Measurements from ENCODE around the gene SYT9. TPM values are rescaled to one million over a fixed set of nuclear protein-coding genes. Genes with fewer than 3 reads are reported as not detected.
"Not testable (repeated sequence)": the region's sequence is repeated elsewhere in the genome, so short reads cannot be mapped to it uniquely, and the experiment has no call there.

Gene SYT9
- total and polyA plus RNA-seq, 8 donors = 0.10 to 0.89 (median 0.31) TPM; not detected in 3

GRCh38 chr11:7513234-7514098 is 261.8 kb downstream of the SYT9 start, which contains the start of gene PPFIBP2:
TSS of gene PPFIBP2 (plus strand) at chr11:7513999. CDS start at chr11:7549476, 35,477 bp downstream.
- no peaks in the 10 kb centered on the region for H3K27me3 ChIP-seq
- peak within 1 kb of the TSS; percentile 86 to 91 (median 89) for H3K27ac ChIP-seq
- TF ChIP-seq CTCF (IDR thresholded peaks at IDR 0.05) (peak in 5 of 7 experiments; percentile 47 to 60 (median 52)), POLR2A (IDR thresholded peaks at IDR 0.05) (no peak), POLR2AphosphoS5 (IDR thresholded peaks at IDR 0.05) (peak in 2 of 3 donors; percentile 41 to 56)
- no peaks in the 10 kb centered on the region for H3K36me3 ChIP-seq
- H3K4me1 ChIP-seq = peaks cover 21 to 47% (median 41%) of the 10 kb centered on the region in 4 donors
- no peaks in the 10 kb centered on the region for H3K9me3 ChIP-seq
- intact Hi-C loops (cut with DNase I; ENCODE audit: low total_unique reads) = no loop called here
- H3K4me3 ChIP-seq = peak within 1 kb of the TSS; percentile 65 to 86 (median 70)
- peak; percentile 88 to 95 for DNase-seq
- 0 to 1% (median 0%) methylated on average over 21 to 79 of the region's 79 CpGs for WGBS, 5 donors

DNA sequence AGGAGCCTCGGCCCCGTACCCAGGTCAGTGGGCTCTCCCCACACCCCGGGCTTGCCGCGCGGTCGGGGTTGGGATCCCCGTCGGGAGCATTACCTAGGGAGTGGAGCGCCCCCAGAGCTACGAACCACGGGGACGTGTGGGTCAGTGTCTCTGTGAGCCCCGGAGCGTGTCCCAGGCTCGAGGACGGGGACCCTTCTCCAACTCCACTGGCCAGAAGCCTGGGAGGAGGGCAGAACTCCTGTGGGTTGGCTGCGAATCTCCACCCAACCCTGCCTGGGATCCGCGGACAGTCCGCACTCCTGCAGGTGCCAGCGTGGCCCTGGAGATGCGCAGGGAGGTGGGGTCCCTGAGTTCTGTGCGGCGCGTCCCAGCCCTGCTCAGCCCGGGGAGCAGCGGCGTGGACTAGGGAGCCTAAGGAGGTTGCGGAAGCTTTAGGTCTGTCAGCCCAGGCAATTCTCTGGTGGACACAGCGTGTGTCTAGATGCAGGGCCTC is 262.4 kb downstream of the SYT9 start:
- 2 to 4% (median 2%) methylated on average over 18 to 31 of the region's 31 CpGs for WGBS, 5 donors
- intact Hi-C loops (cut with DNase I; ENCODE audit: low total_unique reads) = no loop called here
- no peak for DNase-seq
- TF ChIP-seq EP300 (IDR thresholded peaks at IDR 0.05) (no peak), POLR2A (IDR thresholded peaks at IDR 0.05) (no peak), POLR2AphosphoS5 (IDR thresholded peaks at IDR 0.05) (no peak), CTCF (IDR thresholded peaks at IDR 0.05) (no peak)
- Histone ChIP-seq H3K27me3 (no peaks in the 10 kb centered on the region), H3K27ac (peak overlapping the region; percentile 86 to 91 (median 89)), H3K4me1 (peaks cover 21 to 47% (median 41%) of the 10 kb centered on the region in 4 donors), H3K9me3 (no peaks in the 10 kb centered on the region), H3K4me3 (peak overlapping the region; percentile 65 to 86 (median 70)), H3K36me3 (no peaks in the 10 kb centered on the region)

- H3K27ac ChIP-seq = no peak overlapping the region
- H3K36me3 ChIP-seq = no peaks in the 10 kb centered on the region
- TF ChIP-seq POLR2AphosphoS5 (IDR thresholded peaks at IDR 0.05) = no peak
- TF ChIP-seq POLR2A (IDR thresholded peaks at IDR 0.05) = no peak
- no peak for TF ChIP-seq EP300 (IDR thresholded peaks at IDR 0.05)
- no peak for TF ChIP-seq CTCF (IDR thresholded peaks at IDR 0.05)
- no peaks in the 10 kb centered on the region for H3K9me3 ChIP-seq
- intact Hi-C loops (cut with DNase I; ENCODE audit: low total_unique reads) = no loop called here
- peaks cover 21 to 48% (median 42%) of the 10 kb centered on the region in 4 donors for H3K4me1 ChIP-seq
- 92 to 100% (median 96%) methylated on average over 1 of the region's 1 CpG for WGBS, 5 donors
- H3K27me3 ChIP-seq = no peaks in the 10 kb centered on the region
- no peak for DNase-seq
- no peak overlapping the region for H3K4me3 ChIP-seq
These were observed 263.8 kb downstream of the SYT9 start for GRCh38 chr11:7515447-7515886.

DNA sequence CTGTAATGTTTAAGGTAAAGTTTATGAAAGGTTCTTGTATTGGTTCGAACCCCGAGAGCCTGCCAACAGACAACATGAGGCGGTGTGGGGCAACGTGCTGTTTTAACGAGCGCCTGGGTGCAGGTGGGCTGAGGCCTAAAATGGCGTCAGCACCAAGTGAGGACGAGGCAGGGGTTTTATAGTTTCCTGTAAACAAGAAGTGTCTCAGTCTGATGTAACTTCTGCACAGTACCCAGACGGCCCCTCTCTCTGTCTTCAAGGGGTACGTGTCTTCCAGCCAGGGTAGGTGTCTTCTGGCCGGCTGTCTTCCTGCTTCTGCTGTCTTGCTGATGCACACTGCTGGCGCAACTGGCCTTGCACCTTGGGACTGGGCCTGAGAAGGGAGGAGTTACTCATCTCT is 264.8 kb downstream of the SYT9 start:
- WGBS, 5 donors = 88 to 94% (median 93%) methylated on average over 12 of the region's 12 CpGs
- DNase-seq = no peak
- H3K4me1 ChIP-seq = peaks cover 16 to 44% (median 40%) of the 10 kb centered on the region in 4 donors
- no peaks in the 10 kb centered on the region for H3K36me3 ChIP-seq
- no peaks in the 10 kb centered on the region for H3K9me3 ChIP-seq
- no peak overlapping the region for H3K4me3 ChIP-seq
- no peaks in the 10 kb centered on the region for H3K27me3 ChIP-seq
- intact Hi-C loops (cut with DNase I; ENCODE audit: low total_unique reads) = no loop called here
- no peak overlapping the region for H3K27ac ChIP-seq
- TF ChIP-seq EP300 (IDR thresholded peaks at IDR 0.05) (no peak), POLR2A (IDR thresholded peaks at IDR 0.05) (no peak), POLR2AphosphoS5 (IDR thresholded peaks at IDR 0.05) (no peak), CTCF (IDR thresholded peaks at IDR 0.05) (no peak)

DNA sequence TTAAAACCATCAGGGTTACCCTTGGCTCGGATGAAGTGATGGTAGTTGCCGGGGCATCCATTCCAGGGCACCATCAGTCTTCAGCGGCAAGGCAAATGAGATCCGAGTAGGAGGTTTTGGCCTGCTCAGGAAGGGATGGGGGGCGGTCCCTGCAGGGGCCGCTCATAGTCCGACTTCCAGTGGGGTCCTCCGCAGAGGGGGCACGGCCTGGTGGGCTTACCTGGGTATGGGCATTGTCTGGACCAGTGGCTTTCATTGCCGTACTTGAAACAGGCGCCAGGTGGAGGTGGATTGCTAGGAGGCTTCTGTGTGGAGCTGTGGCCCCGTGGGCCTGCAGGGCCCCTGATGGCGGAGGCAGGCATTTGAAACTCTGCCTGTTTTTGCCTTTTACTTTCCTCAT is 266.0 kb downstream of the SYT9 start:
- H3K9me3 ChIP-seq; intact Hi-C loops (cut with DNase I; ENCODE audit: low total_unique reads); DNase-seq; H3K27ac ChIP-seq; H3K36me3 ChIP-seq; H3K4me3 ChIP-seq; H3K27me3 ChIP-seq: not testable (repeated sequence)
- peaks cover 3 to 42% (median 31%) of the 10 kb centered on the region in 4 donors for H3K4me1 ChIP-seq
- WGBS, 5 donors = 97 to 99% (median 98%) methylated on average over 9 to 13 of the region's 13 CpGs

Data from stomach (tissue), 9 donors.